ENCODE data around the gene TNXB. TPM values are rescaled to one million over a fixed set of nuclear protein-coding genes. Genes with fewer than 3 reads are reported as not detected.

Gene TNXB
- total and polyA plus RNA-seq, 9 donors, result 13.3 to 334 (median 146) TPM

DNA sequence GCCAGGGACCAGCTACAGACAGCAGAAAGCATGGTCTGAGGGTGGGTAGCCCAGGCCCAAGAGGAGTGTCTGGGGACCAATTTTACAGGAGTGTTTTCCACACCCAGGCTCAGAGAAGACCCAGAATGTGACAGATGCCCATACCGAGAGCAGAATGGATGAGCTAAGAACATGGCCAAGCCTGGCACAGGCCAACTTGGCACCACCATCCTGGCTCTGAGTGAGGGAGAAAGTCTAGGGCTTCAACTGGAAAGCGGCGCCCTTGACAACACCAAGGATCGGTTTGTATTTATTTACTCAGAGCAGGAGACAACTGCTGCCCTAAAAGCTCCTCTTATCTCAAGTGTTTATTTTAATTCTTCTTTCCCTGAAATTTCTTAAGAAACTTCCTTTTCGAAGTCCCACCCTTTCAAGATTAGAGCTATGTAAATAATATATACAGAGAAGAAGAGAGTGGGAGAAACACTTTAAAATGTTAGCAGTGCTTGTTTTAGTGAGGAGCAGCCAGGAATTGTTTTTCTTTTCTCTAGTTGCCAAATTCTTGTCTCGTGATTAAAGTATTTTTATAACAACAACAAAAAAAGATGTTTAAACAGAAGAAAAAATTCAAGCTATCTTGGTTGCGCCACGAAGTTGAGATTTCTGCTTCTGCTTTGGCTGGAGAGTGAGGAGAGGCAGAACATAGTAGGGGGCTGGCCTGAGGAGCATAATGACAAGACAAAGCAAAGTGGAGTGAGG, 16.2 kb downstream of the TNXB start:
- H3K27me3 ChIP-seq, result no peaks in the 10 kb centered on the region
- H3K27ac ChIP-seq, result peak overlapping the region; percentile 33 to 72
- no peak overlapping the region for H3K4me3 ChIP-seq
- peak; percentile 56 to 79 (median 68) for DNase-seq
- peaks cover 20% of the 10 kb centered on the region for H3K4me1 ChIP-seq (ENCODE audit: insufficient read depth)
- WGBS, 3 donors, result 5 to 12% (median 12%) methylated on average over 8 of the region's 8 CpGs
- no peaks in the 10 kb centered on the region for H3K36me3 ChIP-seq
- H3K9me3 ChIP-seq, result no peaks in the 10 kb centered on the region
- intact Hi-C loops (cut with DNase I), result loop anchor here in 1 of 4 donors (2.0 kb wide), 1 partner anchor 14 kb away; no protein-coding TSS in a partner anchor
- TF ChIP-seq EP300 (IDR thresholded peaks at IDR 0.05) (no peak), POLR2A (IDR thresholded peaks at IDR 0.05) (no peak)
- TF ChIP-seq, protein P1, sequence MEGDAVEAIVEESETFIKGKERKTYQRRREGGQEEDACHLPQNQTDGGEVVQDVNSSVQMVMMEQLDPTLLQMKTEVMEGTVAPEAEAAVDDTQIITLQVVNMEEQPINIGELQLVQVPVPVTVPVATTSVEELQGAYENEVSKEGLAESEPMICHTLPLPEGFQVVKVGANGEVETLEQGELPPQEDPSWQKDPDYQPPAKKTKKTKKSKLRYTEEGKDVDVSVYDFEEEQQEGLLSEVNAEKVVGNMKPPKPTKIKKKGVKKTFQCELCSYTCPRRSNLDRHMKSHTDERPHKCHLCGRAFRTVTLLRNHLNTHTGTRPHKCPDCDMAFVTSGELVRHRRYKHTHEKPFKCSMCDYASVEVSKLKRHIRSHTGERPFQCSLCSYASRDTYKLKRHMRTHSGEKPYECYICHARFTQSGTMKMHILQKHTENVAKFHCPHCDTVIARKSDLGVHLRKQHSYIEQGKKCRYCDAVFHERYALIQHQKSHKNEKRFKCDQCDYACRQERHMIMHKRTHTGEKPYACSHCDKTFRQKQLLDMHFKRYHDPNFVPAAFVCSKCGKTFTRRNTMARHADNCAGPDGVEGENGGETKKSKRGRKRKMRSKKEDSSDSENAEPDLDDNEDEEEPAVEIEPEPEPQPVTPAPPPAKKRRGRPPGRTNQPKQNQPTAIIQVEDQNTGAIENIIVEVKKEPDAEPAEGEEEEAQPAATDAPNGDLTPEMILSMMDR (IDR thresholded peaks at IDR 0.05), result no peak

DNA sequence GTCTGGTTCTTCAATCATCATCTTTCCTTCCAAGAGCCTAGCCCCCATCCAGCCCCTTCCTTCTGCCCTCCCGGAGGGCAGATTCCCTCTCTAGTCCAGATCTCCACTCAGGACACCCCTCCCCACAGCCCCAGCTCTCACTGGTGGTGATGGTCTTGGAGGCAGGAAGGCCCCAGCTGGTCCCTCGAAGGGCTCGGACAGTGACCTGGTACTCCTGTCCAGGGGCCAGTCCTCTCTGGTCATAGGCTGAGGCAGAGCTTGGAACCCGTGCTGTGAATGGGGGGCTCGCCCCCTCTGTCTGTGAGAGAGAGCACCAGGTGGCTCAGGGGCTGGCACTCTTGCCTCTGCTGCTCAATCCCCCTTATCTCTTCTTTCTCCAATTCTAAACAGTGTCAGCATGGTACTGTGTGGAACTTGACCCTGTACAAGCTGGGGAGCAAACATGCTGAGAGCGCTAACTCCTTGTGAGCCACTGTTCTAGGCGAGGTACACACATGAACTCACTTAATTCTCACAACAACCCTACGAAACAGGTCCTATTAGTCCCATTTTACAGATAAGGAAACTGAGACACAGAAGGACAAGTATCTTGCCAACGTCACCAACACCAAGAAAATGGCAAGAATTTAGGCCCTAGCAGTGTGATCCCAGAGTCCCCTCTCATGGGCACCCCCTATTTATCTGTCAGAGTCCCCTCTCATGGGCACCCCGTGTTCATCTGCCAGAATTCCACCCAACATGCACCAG, 19.9 kb downstream of the TNXB start:
- no peaks in the 10 kb centered on the region for H3K9me3 ChIP-seq
- H3K27me3 ChIP-seq, result no peaks in the 10 kb centered on the region
- TF ChIP-seq, protein P1 (IDR thresholded peaks at IDR 0.05), result no peak
- TF ChIP-seq EP300 (IDR thresholded peaks at IDR 0.05), result no peak
- TF ChIP-seq POLR2A (IDR thresholded peaks at IDR 0.05), result no peak
- H3K4me3 ChIP-seq, result no peak overlapping the region
- peaks cover 31% of the 10 kb centered on the region for H3K4me1 ChIP-seq (ENCODE audit: insufficient read depth)
- 79 to 81% (median 80%) methylated on average over 10 of the region's 10 CpGs for WGBS, 3 donors
- intact Hi-C loops (cut with DNase I), result loop anchor here in 1 of 4 donors (10.0 kb wide), 1 partner anchor 66 kb away; the partner anchor contains the start of genes PPT2 and PRRT1
- H3K36me3 ChIP-seq, result no peaks in the 10 kb centered on the region
- peak overlapping the region in 1 of 2 donors; percentile 87 for H3K27ac ChIP-seq
- peak in 1 of 5 donors; percentile 33 for DNase-seq

DNA sequence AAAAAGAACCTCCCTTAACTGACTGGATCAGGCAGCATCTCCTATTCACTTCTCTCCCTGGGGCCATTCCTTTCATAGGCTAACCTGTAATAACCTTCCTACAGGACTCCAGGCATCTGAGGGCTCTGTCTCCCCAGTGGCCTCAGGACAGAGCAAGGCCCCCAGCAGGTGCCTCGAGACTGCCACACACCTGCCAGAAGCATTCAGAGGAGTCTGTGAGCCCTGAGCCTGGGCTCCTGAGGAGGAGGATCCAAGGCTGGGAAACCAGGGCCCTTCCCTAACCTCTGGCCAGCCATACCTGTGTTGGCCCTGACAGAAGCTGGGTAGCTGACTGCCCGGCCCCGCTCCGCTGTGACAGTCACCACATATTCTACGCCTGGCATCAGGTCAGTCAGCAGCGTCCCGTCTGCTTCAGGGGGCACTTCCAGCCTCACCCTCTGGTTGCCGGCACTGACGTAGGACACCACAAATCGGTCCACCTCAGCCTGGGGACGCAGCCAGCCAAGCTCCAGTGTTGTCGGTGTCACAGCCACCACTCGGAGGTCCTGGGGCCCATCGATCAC, 20.6 kb downstream of the TNXB start:
- Histone ChIP-seq H3K27me3 (no peaks in the 10 kb centered on the region), H3K4me1 (ENCODE audit: insufficient read depth) (peaks cover 28% of the 10 kb centered on the region), H3K27ac (peak overlapping the region; percentile 35 to 87), H3K36me3 (no peaks in the 10 kb centered on the region), H3K9me3 (no peaks in the 10 kb centered on the region), H3K4me3 (no peak overlapping the region)
- peak in 1 of 5 donors; percentile 45 for DNase-seq
- intact Hi-C loops (cut with DNase I), result loop anchor here in 1 of 4 donors (10.0 kb wide), 1 partner anchor 66 kb away; the partner anchor contains the start of genes PPT2 and PRRT1
- no peak for TF ChIP-seq POLR2A (IDR thresholded peaks at IDR 0.05)
- WGBS, 3 donors, result 91 to 94% (median 94%) methylated on average over 14 of the region's 14 CpGs

DNA sequence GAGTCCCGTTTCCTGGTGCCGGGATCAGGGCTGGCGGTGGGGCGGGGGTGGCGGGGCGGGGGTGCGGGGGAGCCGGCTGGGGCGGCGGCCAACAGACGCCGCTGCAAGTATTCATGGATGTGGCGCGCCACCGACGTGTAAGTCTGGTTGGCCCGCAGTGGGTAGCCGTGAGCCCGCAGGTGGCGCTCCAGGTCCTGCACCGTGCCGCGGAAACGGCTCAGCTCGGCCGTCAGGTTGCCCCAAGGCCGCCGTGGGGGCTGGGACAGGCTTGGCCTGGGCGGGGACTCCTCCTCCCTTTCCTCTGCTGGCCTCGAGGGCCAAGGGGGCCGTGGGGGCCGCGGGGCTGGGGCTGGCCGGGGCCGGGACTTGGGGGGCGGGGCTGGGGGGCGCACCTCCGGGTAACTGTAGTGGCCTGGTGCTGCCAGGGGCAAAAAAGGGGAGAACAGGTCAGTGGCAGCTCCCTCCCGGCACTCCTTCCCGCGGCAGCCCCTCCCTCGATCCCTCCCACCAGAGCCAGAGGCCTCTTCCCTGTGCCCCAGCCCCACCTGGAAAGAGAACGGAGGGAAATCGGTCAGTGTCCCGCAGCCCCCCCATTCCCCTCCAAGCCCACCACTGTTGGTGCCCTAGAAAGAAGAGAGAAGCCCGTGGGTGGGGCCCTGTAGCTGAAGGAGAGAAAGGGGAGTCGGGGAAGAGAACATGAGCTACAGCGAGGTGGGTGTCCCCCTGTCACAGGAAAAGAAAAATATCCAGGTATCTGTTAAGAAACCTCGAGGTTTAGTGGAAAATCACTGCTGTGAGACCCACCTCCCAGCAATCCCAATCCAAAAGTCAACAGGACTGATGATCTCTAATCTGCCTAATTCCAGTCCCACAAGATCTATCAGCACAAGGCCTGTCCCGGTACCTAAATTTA, 21.3 kb downstream of the TNXB start:
- no peaks in the 10 kb centered on the region for H3K36me3 ChIP-seq
- H3K27me3 ChIP-seq, result no peaks in the 10 kb centered on the region
- peaks cover 25% of the 10 kb centered on the region for H3K4me1 ChIP-seq (ENCODE audit: insufficient read depth)
- peak overlapping the region; percentile 3 for H3K4me3 ChIP-seq
- TF ChIP-seq POLR2A (IDR thresholded peaks at IDR 0.05), result no peak
- TF ChIP-seq, protein P1 (IDR thresholded peaks at IDR 0.05), result peak; percentile 56 to 75 (median 64)
- peak overlapping the region; percentile 85 to 87 for H3K27ac ChIP-seq
- intact Hi-C loops (cut with DNase I), result loop anchor here in 3 of 4 donors (1.0 to 10.0 kb wide), 4 partner anchors 27 to 67 kb away; partner anchors contain the start of genes PPT2 (in 2 of the 3) and PRRT1 (in 1 of the 3)
- DNase-seq, result peak; percentile 96 to 97 (median 97)
- 8 to 37% (median 10%) methylated on average over 13 to 50 of the region's 50 CpGs for WGBS, 3 donors
- H3K9me3 ChIP-seq, result no peaks in the 10 kb centered on the region
